Gastroesophageal sphincter (tissue), 4 donors: ENCODE measurements around the gene UHMK1. TPM values are rescaled to one million over a fixed set of nuclear protein-coding genes. Genes with fewer than 3 reads are reported as not detected.
"Not testable (repeated sequence)": the region's sequence is repeated elsewhere in the genome, so short reads cannot be mapped to it uniquely, and the experiment has no call there.

Source experiments
- ATAC-seq: fragments of 150-250 bp; one replicate; pipeline ENCODE4 v1.9.1; 2016; ENCODE audit warnings: mild to moderate bottlenecking, moderate library complexity
- H3K27ac ChIP-seq, 4 donors: fragments of 200-600 bp; sonication (generic) in 3 of 4; 1 replicate in 3 of 4; 2 replicates in 1 of 4; pipeline ENCODE4 v1.5.1; 2016 to 2019
- H3K27me3 ChIP-seq: fragments of 200-600 bp; sonication (generic); one replicate; pipeline ENCODE4 v1.5.1; 2019
- H3K36me3 ChIP-seq, 2 donors: fragments of 200-600 bp; sonication (generic); one replicate each; pipeline ENCODE4 v1.5.1; 2019; ENCODE audit warnings: control low read depth in 1 of 2
- H3K4me1 ChIP-seq, 3 donors: fragments of 200-600 bp; sonication (generic); 1 replicate in 2 of 3; 2 replicates in 1 of 3; pipeline ENCODE4 v1.5.1; 2016 to 2019; ENCODE audit warnings: control low read depth in 2 of 3
- H3K4me3 ChIP-seq, 2 donors: fragments of 200-600 bp; sonication (generic); one replicate each; pipeline ENCODE4 v1.5.1; 2019; ENCODE audit warnings: mild to moderate bottlenecking in 1 of 2, moderate library complexity in 1 of 2
- H3K9me3 ChIP-seq, 3 donors: fragments of 200-600 bp; sonication (generic); one replicate each; pipeline ENCODE4 v1.5.1; 2017 to 2019; ENCODE audit warnings: control low read depth in 2 of 3
- CTCF ChIP-seq, 4 experiments: fragments of 200-600 bp in 2 of 4; fragments of 450-650 bp in 2 of 4; sonication (generic) in 1 of 4; IDR thresholded peaks; one replicate each; pipeline ENCODE4 v1.5.1; 2017 to 2019; ENCODE audit warnings: antibody characterized with exemption in 4 of 4, mild to moderate bottlenecking in 2 of 4, moderate library complexity in 2 of 4
- EP300 ChIP-seq: sonication (generic); formaldehyde crosslinking; IDR thresholded peaks from one replicate; pipeline ENCODE4 v1.6.1; 2017; ENCODE audit warnings: antibody characterized with exemption, mild to moderate bottlenecking
- POLR2A ChIP-seq, 2 donors: fragments of 450-650 bp; IDR thresholded peaks; one replicate each; pipeline ENCODE4 v1.6.1; 2017; ENCODE audit warnings: antibody characterized with exemption in 2 of 2, mild to moderate bottlenecking in 2 of 2, moderate library complexity in 1 of 2
- POLR2AphosphoS5 ChIP-seq: sonication (generic); formaldehyde crosslinking; IDR thresholded peaks from one replicate; pipeline ENCODE4 v1.6.1; 2017; ENCODE audit warnings: antibody characterized with exemption
- WGBS, 2 donors: methylation state at CpG; one replicate each; pipeline ENCODE4 v1.1.5; 2018; ENCODE audit warnings: low coverage in 1 of 2; 5-methylcytosine and 5-hydroxymethylcytosine counted together
- total RNA-seq, 4 donors: library from RNA; depleted of rRNA; stranded (reverse); fragments of >200 nt; gene quantifications; one replicate each; pipeline ENCODE4 v1.1.0, GENCODE V29; 2016

The UHMK1 gene
- total RNA-seq, 4 donors from 2014 or later = 27.6 to 41.1 (median 32.3) TPM

GRCh38 chr1:162476620-162477019 is 21.0 kb upstream of the UHMK1 start:
- no peak overlapping the region for H3K4me3 ChIP-seq
- H3K27ac ChIP-seq = no peak overlapping the region
- H3K27me3 ChIP-seq = no peaks in the 10 kb centered on the region
- ATAC-seq = no peak
- no peaks in the 10 kb centered on the region for H3K4me1 ChIP-seq
- TF ChIP-seq POLR2AphosphoS5 (no peak), EP300 (no peak), POLR2A (IDR thresholded peaks at IDR 0.05) (no peak), CTCF (IDR thresholded peaks at IDR 0.05) (no peak)
- peaks cover 0 to 29% (median 0%) of the 10 kb centered on the region in 3 donors for H3K9me3 ChIP-seq
- H3K36me3 ChIP-seq = no peaks in the 10 kb centered on the region
- 90 to 100% methylated on average over 1 of the region's 1 CpG for WGBS, 2 donors

GRCh38 chr1:162485236-162485635 is 12.4 kb upstream of the UHMK1 start:
- peaks cover 22% of the 10 kb centered on the region for H3K27me3 ChIP-seq
- H3K27ac ChIP-seq = no peak overlapping the region
- peaks cover 0 to 6% (median 0%) of the 10 kb centered on the region in 3 donors for H3K9me3 ChIP-seq
- H3K4me3 ChIP-seq = no peak overlapping the region
- no peak for ATAC-seq
- no peaks in the 10 kb centered on the region for H3K4me1 ChIP-seq
- no peaks in the 10 kb centered on the region for H3K36me3 ChIP-seq
- TF ChIP-seq POLR2A (IDR thresholded peaks at IDR 0.05) (no peak), POLR2AphosphoS5 (no peak), EP300 (no peak), CTCF (IDR thresholded peaks at IDR 0.05) (no peak)

- Histone ChIP-seq H3K36me3 (no peaks in the 10 kb centered on the region), H3K9me3 (no peaks in the 10 kb centered on the region), H3K27ac (no peak overlapping the region), H3K4me1 (no peaks in the 10 kb centered on the region), H3K4me3 (no peak overlapping the region), H3K27me3 (peaks cover 25% of the 10 kb centered on the region)
- ATAC-seq = no peak
- no peak for TF ChIP-seq POLR2A (IDR thresholded peaks at IDR 0.05)
- no peak for TF ChIP-seq POLR2AphosphoS5
- no peak for TF ChIP-seq CTCF (IDR thresholded peaks at IDR 0.05)
- no peak for TF ChIP-seq EP300
- WGBS, 2 donors = 69 to 100% methylated on average over 2 to 10 of the region's 10 CpGs
Measured at GRCh38 chr1:162487241-162487640, 10.4 kb upstream of the UHMK1 start.

- 24 to 46% methylated on average over 2 to 3 of the region's 3 CpGs for WGBS, 2 donors
Measured at GRCh38 chr1:162488219-162488618, 9.4 kb upstream of the UHMK1 start.

GRCh38 chr1:162495531-162496233 is 1.9 kb upstream of the UHMK1 start:
- WGBS, 2 donors = 71 to 72% methylated on average over 4 to 5 of the region's 6 CpGs
- H3K27ac ChIP-seq, H3K4me3 ChIP-seq, H3K9me3 ChIP-seq, ATAC-seq, H3K27me3 ChIP-seq, H3K36me3 ChIP-seq: not testable (repeated sequence)
- H3K4me1 ChIP-seq = peaks cover 0 to 32% (median 12%) of the 10 kb centered on the region in 3 donors

More at GRCh38 chr1:162488219-162488618, 9.4 kb upstream of the UHMK1 start:
- H3K36me3 ChIP-seq = no peaks in the 10 kb centered on the region
- no peaks in the 10 kb centered on the region for H3K9me3 ChIP-seq
- TF ChIP-seq POLR2A (IDR thresholded peaks at IDR 0.05) = no peak
- TF ChIP-seq CTCF (IDR thresholded peaks at IDR 0.05) = no peak
- TF ChIP-seq POLR2AphosphoS5 = no peak
- no peak for TF ChIP-seq EP300
- no peak for ATAC-seq
- H3K27ac ChIP-seq = no peak overlapping the region
- no peaks in the 10 kb centered on the region for H3K4me1 ChIP-seq
- H3K27me3 ChIP-seq = peaks cover 25% of the 10 kb centered on the region
- H3K4me3 ChIP-seq = no peak overlapping the region
